Measurements from ENCODE around the gene ITGB7. TPM values are rescaled to one million over a fixed set of nuclear protein-coding genes. Genes with fewer than 3 reads are reported as not detected.
"Not testable (repeated sequence)": the region's sequence is repeated elsewhere in the genome, so short reads cannot be mapped to it uniquely, and the experiment has no call there.

The ITGB7 gene
- total RNA-seq, 1 donor = 17.0 TPM

DNA sequence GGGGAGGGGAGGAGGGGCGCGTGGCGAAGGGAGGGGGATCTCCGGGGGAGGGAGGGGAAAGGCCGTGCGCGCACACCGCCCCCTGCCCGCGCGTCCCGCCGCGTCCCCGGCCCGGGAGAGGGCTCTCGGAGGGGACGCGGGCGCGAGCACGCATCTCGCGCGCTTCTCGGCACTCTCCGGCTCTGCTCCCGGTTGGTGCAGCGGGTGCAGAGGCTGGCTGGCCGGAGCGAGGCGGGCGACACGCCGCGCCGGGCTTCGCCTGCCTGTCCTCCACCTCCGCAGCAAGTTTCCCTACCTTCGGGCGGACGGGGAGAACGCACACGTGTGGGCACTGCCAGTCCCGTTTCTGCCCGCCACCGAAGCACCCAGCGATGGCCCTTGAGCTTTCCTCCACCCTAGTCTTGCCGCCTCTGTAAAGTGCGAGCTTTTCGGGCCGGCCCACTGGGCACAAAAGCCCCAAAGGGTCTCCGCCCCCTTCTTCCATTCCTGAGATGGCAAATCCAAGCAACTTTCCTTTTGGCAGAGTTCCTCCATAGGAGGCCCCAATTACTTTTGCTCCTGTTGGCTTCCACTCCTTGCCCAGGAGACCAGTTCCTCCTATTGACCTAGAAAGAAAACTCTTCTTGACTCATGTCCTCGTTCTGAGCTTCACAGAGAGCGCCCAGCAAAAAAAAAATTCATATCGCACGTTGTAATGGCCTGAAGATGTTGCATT is 26.0 kb downstream of the ITGB7 start:
- no peak for DNase-seq (ENCODE audit: low read depth in 2 of 3, low spot score in 2 of 3)

DNA sequence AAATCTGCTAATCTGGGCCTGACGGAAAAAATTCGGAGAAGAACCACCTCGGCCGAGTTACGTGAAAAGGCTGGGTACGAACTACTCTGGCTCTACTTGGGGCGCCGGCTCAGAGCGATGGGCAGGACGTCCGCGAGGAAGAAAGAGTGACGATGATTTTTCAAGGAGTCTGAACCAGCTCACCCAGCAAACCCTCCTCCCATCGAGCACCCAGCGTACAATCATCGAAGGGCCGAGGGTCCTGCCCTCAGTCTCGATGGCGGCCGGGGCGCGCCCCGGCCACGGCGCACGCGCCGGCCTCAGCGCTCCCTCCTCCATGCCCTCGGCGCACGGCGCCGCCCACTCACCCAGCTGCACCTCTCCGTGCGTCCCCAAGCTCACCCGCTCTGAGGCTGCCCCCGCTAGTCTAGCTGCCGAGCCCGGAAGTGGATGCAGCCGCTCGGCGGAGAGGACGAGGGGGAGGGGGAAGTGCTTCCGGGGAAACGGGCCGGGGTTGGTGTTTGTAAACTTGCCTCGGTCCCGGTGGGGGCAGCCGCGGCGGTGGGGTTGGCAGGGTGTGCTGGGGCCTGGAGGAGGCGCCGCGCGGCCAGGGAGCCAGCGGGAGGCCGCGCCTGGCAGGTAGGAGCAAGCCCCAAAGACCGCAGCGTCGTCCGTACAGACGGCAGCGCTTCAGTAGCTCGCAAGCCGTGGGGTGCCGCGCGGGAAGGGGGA is 26.7 kb downstream of the ITGB7 start, which contains the start of the genes CSAD and ZNF740:
TSS of gene CSAD (minus strand) at position 706 of the 711 bp plus-strand sequence. CDS start 7,455 bp downstream, outside the sequence.
TSS of gene ZNF740 (plus strand) at position 503 of the 711 bp plus-strand sequence. CDS start 1,262 bp downstream, outside the sequence.
- peak; percentile 92 to 99 (median 98) for DNase-seq (ENCODE audit: low read depth in 2 of 3, low spot score in 2 of 3)

DNA sequence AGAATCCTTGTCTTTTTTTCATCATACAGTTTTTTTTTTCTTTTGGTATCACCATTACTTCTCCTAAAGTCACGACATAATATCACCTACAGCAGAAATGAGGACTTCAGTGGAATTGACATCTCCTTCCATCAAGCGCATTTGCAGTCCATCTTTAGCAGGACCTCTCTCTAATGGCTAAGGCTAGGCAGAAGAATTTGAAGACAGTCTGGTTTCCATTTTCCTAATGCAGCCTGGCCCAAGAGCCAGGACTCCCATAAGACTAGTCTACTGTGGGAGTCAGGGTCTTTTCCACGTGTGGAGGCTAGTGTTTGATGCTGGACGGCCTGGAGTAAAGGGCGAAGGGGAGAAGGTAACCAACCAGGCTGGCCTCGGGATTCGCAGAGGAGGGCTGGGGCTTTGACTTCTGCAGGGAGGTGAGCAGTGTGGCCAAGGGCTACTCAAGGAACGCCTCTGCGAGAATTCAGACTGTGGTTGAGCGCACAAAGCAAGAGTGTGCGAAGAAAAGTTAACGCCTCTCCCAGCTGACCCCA is 27.3 kb downstream of the ITGB7 start:
- DNase-seq (ENCODE audit: low read depth in 2 of 3, low spot score in 2 of 3) = no peak

DNA sequence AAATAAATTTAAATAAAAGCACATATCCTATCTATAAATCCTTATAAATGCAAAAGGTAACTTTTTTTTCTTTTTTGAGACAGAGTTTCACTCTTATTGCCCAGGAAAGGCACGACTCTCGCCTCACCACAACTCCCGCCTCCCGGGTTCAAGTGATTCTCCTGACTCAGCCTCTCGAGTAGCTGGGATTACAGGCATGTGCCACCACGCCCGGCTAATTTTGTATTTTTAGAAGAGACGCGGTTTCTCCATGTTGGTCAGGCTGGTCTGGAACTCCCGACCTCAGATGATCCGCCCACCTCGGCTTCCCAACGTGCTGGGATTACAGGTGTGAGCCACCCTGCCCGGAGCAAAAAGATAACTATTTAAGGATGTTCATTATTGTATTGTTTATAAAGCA is 28.2 kb downstream of the ITGB7 start:
- DNase-seq (ENCODE audit: low read depth in 2 of 3, low spot score in 2 of 3) = not testable (repeated sequence)

DNA sequence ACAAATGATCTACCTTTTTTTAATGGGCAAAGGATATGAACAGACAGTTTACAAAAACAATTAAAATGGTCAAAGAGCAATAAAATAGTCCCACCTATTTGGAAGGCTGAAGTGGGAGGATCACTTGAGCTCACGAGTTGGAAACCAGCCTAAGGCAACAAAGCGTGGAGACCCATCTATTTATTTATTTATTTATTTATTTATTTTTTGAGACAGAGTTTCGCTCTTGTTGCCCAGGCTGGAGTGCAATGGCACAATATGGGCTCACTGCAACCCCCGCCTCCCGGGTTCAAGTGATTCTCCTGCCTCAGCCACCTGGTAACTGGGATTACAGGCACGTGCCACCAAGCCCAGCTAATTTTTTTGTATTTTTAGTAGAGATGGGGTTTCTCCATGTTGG is 29.6 kb downstream of the ITGB7 start:
- not testable (repeated sequence) for DNase-seq (ENCODE audit: low read depth in 2 of 3, low spot score in 2 of 3)

DNA sequence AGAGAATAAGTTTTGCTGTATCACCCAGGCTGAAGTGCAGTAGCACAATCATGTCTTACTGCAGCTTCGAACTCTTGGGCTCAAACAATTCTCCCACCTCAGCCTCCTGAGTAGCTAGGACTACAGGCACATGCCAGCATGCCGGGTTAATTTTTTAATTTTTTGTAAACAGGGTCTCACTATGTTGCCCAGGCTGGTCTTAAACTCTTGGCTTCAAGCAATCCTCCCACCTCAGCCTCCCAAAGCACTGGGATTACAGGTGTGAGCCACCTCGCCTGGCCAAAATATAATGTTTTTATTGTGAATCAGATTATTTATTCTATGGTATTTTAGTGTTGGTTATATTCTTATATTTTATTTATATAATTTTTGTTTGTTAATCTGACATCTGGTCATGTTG is 30.3 kb downstream of the ITGB7 start:
- DNase-seq (ENCODE audit: low read depth in 2 of 3, low spot score in 2 of 3) = no peak

DNA sequence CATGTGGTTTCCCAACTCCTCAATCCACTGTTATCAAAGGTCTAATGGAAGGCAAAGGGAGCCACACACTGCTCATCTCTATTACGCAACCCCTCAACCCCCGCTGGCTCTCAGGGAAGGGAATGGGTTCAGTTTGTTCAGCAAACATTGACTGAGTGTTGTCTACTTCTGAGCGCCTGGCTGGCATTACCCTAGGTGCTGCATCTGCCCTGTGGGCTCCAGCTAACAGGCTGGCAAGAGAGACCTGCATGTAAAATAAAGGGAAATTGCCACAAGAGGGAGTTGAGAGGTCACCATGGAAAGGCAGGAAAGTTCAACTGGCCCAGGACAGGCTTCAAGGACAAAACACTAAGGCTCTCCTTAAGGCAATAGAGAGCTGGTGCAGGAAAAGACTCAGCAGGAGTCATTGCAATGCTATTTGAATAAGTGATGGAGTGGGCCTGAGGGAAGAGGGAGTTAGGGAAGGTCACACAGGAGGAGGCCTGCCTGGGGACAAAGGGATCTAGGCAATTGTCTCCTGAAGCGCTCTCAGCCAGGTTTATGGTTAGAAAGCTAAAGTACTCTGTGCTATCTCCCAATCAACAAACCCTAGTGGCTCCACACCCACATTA is 32.1 kb downstream of the ITGB7 start:
- peak in 1 of 3 donors; percentile 36 for DNase-seq (ENCODE audit: low read depth in 2 of 3, low spot score in 2 of 3)

DNA sequence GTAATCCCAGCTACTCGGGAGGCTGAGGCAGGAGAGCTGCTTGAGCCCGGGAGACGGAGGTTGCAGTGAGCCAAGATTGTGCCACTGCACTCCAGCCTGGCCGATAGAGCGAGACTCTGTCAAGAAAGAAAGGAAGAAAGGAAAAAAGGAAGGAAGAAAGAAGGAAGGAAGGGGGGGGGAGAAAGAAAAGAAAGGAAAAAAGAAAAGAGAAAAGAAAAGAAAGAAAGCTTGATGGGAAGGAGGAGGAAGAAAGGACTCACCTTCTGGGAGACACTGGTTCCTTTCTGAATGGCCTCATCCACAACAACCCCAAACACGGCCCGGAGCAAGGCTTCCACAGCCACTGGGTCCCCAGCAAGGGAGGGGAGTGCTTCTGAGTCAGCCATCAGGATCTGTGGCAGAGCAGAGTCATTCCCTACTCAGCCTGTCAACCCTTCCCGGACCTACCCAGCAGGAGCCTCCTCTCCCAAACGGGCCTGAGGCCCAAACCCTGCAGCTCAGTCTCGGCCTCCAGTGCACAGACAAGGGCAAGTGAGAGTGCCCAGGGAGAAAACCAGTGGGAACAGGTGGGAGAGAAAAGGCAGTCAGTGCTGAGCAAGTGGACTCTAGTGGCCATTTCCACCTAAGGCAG is 33.9 kb downstream of the ITGB7 start:
- DNase-seq (ENCODE audit: low read depth in 2 of 3, low spot score in 2 of 3) = no peak

DNA sequence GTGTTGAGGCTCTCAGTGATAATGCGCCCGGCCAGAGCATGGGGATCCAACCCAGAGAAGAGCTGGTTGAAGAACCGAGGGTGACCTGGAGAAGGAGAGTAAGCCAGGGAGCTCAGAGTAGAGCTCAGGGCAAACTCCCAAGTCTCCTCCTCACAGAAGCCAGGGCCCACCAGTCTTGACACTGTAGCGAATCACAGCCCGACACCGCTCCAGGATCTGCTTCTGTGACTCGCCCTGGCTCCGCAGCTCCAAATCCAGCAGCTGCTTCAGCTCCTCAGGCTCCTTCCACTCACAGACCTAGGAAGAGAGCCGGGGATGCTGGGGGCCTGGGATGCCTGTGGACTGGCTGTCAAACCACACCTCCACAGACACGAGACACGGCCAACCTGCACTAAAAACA is 34.7 kb downstream of the ITGB7 start:
- no peak for DNase-seq (ENCODE audit: low read depth in 2 of 3, low spot score in 2 of 3)

DNA sequence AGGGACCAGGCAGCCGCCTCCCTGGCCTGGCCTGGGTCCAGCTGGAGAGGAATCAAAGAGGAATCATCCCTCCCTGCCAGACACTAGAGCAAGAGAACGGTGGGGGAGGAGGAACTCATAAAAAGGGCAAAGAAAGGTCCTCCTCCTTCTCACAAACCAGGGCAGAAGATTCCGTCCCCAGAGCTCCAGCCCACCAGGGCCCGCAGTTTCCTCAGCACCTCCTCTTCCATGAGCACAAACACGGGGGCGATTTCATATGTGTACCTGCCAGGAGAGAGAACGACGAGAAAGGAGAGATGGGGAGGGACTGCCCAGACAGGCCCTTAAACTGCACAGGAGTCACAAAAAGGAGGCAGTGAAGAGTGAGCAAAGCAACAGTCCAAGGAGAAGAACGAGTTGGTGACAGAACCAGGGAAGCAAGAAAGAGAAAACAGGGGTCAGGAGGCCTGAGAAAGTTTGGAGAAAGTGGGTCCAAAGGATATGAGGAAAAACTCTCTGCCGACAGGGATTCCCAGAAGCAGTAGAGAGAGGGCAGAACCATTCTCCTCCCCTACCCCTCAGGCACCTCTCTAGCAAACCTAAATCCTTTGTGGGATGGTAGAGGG is 35.2 kb downstream of the ITGB7 start:
- no peak for DNase-seq (ENCODE audit: low read depth in 2 of 3, low spot score in 2 of 3)

DNA sequence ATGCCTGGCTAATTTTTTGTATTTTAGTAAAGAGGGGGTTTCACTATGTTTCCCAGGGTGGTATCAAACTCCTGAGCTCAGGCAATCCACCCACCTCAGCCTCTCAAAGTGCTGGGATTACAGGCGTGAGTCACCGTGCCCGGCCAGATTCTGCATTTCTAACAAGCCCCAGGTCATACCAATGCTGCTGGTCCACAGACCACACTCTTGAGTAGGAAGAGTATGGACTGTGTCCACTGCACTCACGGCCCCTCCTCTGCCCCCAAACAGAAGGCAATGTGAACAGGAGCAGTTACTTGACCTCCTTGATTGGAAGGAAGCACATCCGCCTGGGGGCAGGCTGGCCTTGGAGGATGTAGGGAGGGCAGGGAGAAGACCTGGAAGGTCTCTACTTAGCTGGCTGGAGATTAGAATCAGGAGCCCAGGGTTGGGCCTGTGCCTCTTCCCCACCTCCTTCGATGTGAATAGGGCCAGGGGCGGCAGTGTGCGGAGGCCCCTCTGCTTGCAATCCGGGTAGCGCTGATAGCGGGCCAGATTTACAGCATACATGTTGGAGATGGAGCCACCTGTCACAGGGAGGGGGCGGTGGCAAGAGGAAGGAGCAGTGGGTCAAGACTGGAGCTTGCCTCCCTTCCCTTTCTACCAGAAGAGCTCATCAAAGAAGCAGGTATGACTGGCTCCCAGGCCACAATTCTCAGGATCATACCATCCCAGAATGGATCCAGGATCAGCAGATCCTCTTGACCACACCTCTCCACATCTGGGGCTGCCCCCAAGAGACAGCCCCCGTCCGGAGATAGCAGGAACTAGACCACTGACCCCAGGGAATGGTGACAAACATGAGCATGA is 36.0 kb downstream of the ITGB7 start:
- DNase-seq (ENCODE audit: low read depth in 2 of 3, low spot score in 2 of 3) = no peak

DNA sequence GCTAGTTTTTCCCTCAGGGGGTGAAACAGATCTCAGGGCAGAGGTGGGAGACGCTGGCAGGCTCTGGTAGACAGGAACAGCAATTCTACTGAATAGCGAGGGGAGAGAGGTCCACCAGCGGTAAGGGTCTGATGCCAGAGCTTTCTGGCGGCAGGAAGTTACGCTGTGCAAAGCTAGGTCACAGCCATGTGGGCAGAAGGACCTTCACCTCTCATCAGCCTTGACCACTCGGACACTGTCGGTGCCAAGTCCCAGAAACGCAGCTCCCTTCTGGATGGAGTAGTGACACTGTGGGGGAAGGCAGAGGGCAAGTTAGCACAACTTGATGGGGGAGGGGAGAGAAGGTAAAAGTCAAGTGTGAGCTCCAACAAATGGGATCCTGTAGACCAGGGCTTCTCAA is 36.8 kb downstream of the ITGB7 start:
- no peak for DNase-seq (ENCODE audit: low read depth in 2 of 3, low spot score in 2 of 3)

DNA sequence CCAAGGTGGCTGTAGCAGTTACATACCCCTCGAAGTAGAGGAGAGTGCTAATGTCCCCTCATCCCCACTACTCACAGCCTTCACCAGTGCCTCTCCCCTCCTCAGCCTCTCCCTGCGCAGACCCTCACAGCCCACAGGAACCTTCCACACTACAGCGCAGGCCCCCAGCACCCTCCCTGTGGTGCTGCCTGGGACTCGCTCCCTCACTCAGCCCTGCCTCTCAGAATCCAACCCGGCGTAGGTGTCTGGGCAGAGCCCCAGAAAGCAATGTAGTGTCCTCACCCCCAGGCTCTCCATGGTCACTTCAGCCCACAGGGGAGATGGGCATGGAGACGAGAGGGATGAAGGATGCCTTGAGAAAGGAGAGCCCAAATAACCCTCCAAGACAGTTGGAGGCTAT is 37.4 kb downstream of the ITGB7 start:
- DNase-seq (ENCODE audit: low read depth in 2 of 3, low spot score in 2 of 3) = no peak

DNA sequence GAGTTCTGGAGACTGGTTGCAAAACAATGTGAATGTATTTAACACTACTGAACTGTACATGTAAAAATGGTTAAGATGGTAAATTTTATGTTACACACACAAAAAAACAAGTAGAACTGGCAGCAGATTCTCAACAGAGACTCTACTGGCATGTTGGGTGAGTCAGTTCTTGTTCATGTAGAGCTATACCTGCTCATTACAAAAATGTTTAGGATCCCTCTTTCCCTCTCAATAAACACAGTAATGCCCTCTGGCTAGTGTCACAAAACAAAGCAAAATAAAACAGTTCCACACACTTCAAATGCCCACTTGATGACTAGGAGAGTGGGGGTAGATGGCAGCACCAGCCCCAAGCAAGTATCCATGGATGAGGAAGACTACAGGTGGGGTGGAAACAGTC is 40.2 kb downstream of the ITGB7 start:
- no peak for DNase-seq (ENCODE audit: low read depth in 2 of 3, low spot score in 2 of 3)

DNA sequence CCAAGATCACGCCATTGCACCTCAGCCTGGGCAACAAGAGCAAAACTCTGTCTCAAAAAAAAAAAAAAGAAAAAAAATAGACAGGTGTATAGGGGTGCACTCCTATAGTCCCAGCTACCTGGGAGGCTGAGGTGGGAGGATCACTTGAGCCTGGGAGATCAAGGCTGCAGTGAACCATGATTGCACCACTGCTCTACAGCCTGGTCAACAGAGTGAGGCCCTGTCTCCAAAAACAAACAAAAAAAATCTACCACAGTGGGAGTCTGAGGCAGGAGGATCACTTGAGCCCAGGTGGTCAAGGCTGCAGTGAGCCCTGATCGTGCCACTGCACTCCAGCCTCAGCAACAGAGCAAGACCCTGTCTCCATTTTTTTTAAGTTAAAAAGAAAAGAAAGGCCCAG is 44.0 kb downstream of the ITGB7 start:
- DNase-seq (ENCODE audit: low read depth in 2 of 3, low spot score in 2 of 3) = not testable (repeated sequence)

DNA sequence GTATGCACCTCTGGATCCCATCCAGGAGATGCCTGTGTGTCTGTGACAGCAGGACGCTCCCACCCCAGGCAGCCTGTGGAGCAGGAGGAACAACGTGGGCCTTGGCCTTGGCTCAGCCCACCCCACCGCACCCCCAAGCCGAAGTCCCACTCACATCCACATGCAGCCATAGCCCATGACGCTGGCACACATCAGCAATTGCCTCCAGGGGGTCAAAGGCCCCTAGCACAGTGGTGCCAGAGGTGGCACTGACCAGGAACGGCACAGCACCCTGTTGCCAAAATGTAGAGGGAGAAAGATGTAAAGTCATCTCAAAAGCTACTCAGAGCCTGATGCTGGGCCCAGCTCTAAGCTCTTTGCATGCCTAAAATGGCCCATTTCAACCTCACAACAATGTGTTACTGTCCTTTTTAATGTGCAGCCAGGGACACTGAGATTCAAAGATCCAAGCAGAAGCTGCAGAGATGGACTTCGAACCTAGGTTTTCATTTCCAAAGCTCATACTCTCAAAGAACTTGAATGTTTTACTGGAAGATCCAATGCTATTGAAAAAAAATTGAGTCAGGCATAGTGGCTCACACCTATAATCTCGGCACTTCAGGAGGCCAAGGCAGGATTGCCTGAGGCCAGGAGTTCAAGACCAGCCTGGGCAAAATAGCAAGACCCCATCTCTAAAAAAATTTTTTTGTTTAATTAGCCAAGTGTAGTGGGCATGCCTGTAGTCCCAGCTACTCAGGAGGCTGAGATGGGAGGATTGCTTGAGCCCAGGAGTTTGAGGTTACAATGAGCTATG is 45.7 kb downstream of the ITGB7 start:
- DNase-seq (ENCODE audit: low read depth in 2 of 3, low spot score in 2 of 3) = no peak

DNA sequence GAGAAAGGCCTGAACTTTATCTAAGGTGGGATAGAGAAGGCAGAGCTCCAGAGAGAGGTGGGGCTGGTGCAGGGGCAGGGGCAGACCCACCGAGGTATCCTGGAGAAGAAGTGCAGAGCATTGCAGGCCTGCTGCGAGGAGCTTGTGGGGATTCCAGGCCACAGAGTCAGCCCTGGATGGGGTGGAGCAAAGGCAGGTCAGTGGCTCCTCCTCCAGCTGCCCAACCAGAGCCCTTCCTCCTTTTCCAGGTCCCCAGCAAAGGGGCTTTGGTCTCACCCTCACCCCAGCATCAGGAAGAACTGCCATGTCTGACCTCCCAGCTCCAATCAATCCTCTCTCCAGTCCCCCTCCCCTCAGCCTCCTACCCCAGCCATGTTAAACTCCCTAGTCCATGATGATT is 46.4 kb downstream of the ITGB7 start:
- no peak for DNase-seq (ENCODE audit: low read depth in 2 of 3, low spot score in 2 of 3)

DNA sequence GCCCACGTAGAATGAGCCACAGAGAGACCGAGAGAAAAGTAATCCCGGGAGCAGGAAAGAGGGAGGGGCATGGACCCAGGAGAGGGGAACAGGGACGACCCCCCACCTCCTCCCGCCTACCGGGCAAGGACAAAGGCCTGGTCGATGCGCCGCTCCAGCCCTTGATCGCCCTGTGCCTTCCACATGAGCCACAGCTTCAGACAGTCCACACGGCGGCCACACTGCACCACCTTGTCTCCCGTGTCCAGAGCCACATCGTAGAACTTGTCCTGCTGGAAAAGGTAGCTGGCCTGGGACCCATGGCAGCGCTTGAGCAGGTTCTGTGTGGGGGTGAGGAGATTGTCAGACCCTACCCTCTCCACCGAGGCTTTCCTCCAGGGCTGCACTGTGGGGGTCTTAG is 47.1 kb downstream of the ITGB7 start:
- DNase-seq (ENCODE audit: low read depth in 2 of 3, low spot score in 2 of 3) = no peak
